Muscle of leg (tissue), 16 donors: Measurements from ENCODE around the gene LHX5. TPM values are rescaled to one million over a fixed set of nuclear protein-coding genes. Genes with fewer than 3 reads are reported as not detected.

Source experiments
- DNase-seq: peaks from one replicate; pipeline ENCODE4 v3.0.0; 2013
- H3K27ac ChIP-seq: one replicate; pipeline ENCODE4 v1.5.1; 2013; ENCODE audit warnings: mild to moderate bottlenecking, low read length, control low read depth
- H3K27me3 ChIP-seq: one replicate; pipeline ENCODE4 v1.6.1; 2013; ENCODE audit warnings: low read length; ENCODE audit not compliant: control insufficient read depth, insufficient read depth
- H3K36me3 ChIP-seq: one replicate; pipeline ENCODE4 v1.6.1; 2013; ENCODE audit warnings: low read length; ENCODE audit not compliant: control insufficient read depth, insufficient read depth
- H3K4me1 ChIP-seq: one replicate; pipeline ENCODE4 v1.6.1; 2013; ENCODE audit warnings: low read length; ENCODE audit not compliant: control insufficient read depth, insufficient read depth
- H3K4me3 ChIP-seq: one replicate; pipeline ENCODE4 v1.5.1; 2013; ENCODE audit warnings: low read length, control low read depth
- H3K9me3 ChIP-seq: replicated peaks from 2 replicates; pipeline ENCODE4 v1.6.1; 2013; ENCODE audit warnings: low read depth, low read length; ENCODE audit not compliant: control insufficient read depth
- WGBS: methylation state at CpG from one replicate; pipeline ENCODE4 v1.1.5; 2013; ENCODE audit warnings: missing lambda C conversion rate; ENCODE audit not compliant: insufficient coverage; 5-methylcytosine and 5-hydroxymethylcytosine counted together
- long read RNA-seq, 11 donors: transcript quantifications; one replicate each; lab custom pipeline, GENCODE V29; 2026
- polyA plus RNA-seq, 8 donors: library from polyadenylated mRNA; unstranded; fragments of 120-200 nt; gene quantifications; one replicate each; pipeline versions ENCODE4 v1.2.1 to v1.2.3, GENCODE V29; 2013; ENCODE audit warnings: inconsistent platforms in 1 of 8, low replicate concordance in 1 of 8; ENCODE audit not compliant: insufficient read length in 8 of 8, insufficient read depth in 1 of 8
- total RNA-seq: library from RNA; stranded (reverse); fragments of 120-200 nt; gene quantifications from one replicate; pipeline ENCODE4 v1.2.4, GENCODE V29; 2013

LHX5 gene
- total RNA-seq: not detected
- not detected for polyA plus RNA-seq
- long read RNA-seq, donor 1: 0 reads
- long read RNA-seq, donor 2: 0 reads
- long read RNA-seq, donor 3: 0 reads
- long read RNA-seq, donor 4: 0 reads
- long read RNA-seq, donor 5: 0 reads
- long read RNA-seq, donor 6: 0 reads
- long read RNA-seq, donor 7: 0 reads
- long read RNA-seq, donor 8: 0 reads
- long read RNA-seq, donor 9: 0 reads
- long read RNA-seq, donor 10: 0 reads
- long read RNA-seq, donor 11: 0 reads

GRCh38 chr12:113471619-113472171 lies at the start of gene LHX5:
LHX5 (minus strand) TSS chr12:113471871; CDS start chr12:113471498, 373 bp downstream.
- WGBS: 1% methylated on average over 33 of the region's 43 CpGs
- peaks cover 100% of the 10 kb centered on the region for H3K27me3 ChIP-seq
- DNase-seq: no peak

DNA sequence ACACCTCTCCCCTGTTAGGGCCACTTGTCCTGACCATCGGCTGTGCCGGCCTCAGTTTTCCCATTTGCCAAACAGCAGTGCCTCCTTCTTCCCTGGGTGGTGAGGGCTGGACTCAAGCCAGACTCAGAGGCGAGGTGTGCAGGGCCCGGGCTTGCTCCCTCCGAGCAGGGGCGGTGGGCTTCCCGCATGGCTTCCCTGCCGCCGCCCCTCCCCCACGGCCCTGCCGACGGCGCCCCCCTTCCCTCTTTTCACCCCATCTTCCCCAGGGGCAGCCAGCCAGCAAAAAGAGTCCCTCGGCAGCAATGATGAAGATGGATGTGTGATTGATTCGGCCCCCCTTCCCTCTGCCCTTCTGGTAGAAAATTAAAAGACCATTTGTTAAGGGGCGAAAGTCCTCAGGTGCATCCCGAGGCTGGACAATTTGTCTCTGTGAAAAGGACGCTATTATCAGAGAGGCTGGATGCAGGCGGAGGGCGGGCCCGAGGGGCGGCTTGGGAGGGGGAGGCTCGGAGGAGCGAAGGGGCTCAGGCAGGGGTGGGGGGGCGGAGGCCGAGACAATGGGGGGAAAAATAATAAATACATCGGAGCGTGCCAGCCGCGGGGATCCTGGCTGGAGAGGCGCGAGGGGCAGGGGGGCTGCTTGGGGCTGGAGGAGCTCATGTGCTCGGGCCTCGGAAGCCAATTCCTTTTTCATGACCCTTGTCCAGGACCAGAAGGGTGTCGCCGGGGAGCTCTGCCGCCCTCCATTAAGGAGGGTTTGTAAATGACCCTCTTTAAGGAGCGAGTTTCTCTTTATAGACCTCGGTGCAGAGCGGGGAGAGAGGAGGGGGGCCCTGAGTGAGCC lies 48.0 kb upstream of the LHX5 start:
- no peak overlapping the region for H3K4me3 ChIP-seq
- no peaks in the 10 kb centered on the region for H3K9me3 ChIP-seq
- no peak for DNase-seq
- WGBS: 2% methylated on average over 21 of the region's 40 CpGs
- H3K27me3 ChIP-seq: peaks cover 68% of the 10 kb centered on the region
- no peaks in the 10 kb centered on the region for H3K4me1 ChIP-seq
- H3K36me3 ChIP-seq: no peaks in the 10 kb centered on the region
- no peak overlapping the region for H3K27ac ChIP-seq

More at GRCh38 chr12:113471619-113472171, at the start of gene LHX5:
- Histone ChIP-seq H3K27ac (no peak within 1 kb of the TSS), H3K9me3 (no peaks in the 10 kb centered on the region), H3K36me3 (no peaks in the 10 kb centered on the region), H3K4me3 (no peak within 1 kb of the TSS), H3K4me1 (peaks cover 6% of the 10 kb centered on the region)

DNA sequence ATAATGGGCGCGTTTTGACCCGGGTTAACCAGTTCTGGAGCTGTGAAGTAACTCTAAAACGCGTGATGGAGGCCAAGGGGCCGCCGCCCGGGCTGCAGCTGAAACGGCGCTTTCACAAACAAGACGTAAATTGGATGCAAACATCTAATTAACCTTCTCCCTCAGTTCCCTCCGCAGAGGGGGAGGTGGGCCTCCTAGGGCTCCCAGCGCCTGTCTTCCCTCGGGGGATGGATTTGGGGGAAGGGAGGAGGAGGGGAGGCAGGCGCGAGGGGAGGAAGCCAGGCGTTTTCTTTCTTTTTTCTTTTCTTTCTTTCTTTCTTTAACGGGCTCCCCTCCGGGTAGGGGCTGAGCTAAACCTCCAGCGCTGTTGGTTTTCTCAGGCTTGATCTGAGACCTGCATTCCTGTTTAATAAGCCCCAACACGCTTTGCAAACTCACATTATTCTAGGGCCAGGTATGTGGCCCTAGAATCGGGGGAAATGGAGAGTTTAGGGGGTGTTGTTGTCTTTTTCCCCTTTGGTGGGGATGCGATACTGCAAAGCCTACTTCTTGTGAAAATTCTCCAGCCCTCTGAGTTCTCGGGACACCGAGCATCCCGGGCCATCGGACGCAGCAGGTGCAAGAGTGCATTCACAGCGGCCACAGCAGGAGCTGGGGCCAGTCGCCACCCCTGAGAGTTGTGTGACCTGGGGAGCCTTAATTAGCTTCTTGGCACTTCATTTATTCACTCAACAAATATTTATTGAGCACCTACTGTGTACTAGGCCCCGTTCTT lies 43.6 kb upstream of the LHX5 start:
- WGBS: 0% methylated on average over 4 of the region's 31 CpGs
- H3K9me3 ChIP-seq: no peaks in the 10 kb centered on the region
- no peak overlapping the region for H3K4me3 ChIP-seq
- DNase-seq: no peak
- H3K27me3 ChIP-seq: peaks cover 61% of the 10 kb centered on the region
- H3K27ac ChIP-seq: no peak overlapping the region
- H3K36me3 ChIP-seq: no peaks in the 10 kb centered on the region
- H3K4me1 ChIP-seq: no peaks in the 10 kb centered on the region

DNA sequence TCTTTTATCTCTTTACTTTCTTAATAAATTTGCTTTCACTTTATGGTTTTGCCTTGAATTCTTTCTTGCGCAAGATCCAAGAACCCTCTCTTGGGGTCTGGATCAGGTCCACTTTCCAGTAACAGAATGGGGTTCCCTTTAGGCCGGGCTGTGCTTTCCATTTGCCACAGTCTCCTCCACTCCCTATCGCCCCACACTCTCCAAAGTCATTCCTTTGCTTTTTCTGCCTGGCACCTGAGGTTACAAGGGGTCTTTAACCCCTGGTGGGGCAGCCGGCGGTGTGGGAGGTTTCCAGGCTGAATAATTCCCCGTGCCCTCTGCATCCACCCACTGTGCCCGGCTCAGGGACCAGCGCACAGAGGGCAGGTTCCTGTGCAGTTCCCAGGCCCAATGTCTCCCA lies 42.9 kb upstream of the LHX5 start:
- H3K27ac ChIP-seq: no peak overlapping the region
- DNase-seq: no peak
- WGBS: 49% methylated on average over 4 of the region's 8 CpGs
- no peak overlapping the region for H3K4me3 ChIP-seq
- no peaks in the 10 kb centered on the region for H3K36me3 ChIP-seq
- no peaks in the 10 kb centered on the region for H3K4me1 ChIP-seq
- H3K27me3 ChIP-seq: peaks cover 56% of the 10 kb centered on the region
- no peaks in the 10 kb centered on the region for H3K9me3 ChIP-seq

GRCh38 chr12:113512568-113512967 lies 40.9 kb upstream of the LHX5 start:
- Histone ChIP-seq H3K27me3 (peaks cover 38% of the 10 kb centered on the region), H3K36me3 (no peaks in the 10 kb centered on the region), H3K4me3 (no peak overlapping the region), H3K9me3 (no peaks in the 10 kb centered on the region), H3K27ac (no peak overlapping the region), H3K4me1 (no peaks in the 10 kb centered on the region)
- 0% methylated on average over 1 of the region's 3 CpGs for WGBS
- DNase-seq: no peak

GRCh38 chr12:113506867-113507266 lies 35.2 kb upstream of the LHX5 start:
- Histone ChIP-seq H3K4me1 (no peaks in the 10 kb centered on the region), H3K9me3 (no peaks in the 10 kb centered on the region), H3K27ac (no peak overlapping the region), H3K4me3 (no peak overlapping the region), H3K27me3 (peaks cover 7% of the 10 kb centered on the region), H3K36me3 (no peaks in the 10 kb centered on the region)
- no peak for DNase-seq
- WGBS: 93% methylated on average over 2 of the region's 2 CpGs

DNA sequence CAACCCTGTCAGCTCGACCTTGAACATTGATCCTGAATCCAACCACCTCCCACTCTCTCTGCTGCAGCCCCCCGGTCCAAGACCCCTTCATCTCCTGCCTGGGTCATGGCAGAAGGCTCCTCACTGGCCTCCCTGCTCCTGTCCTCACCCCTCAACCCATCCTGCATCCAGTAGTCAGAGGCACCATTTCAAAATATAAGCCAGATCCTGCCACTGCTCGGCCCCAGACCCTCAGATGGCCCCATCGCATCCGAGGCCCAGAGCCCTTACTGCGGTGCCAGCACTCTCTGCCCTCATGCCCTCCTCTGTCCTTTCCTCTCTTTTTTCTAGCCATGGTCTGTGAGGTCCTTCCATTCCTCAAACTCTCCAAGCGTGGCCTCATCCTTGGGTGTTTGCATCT lies 34.3 kb upstream of the LHX5 start:
- DNase-seq: no peak
- H3K27me3 ChIP-seq: peaks cover 5% of the 10 kb centered on the region
- 60% methylated on average over 6 of the region's 7 CpGs for WGBS
- H3K9me3 ChIP-seq: no peaks in the 10 kb centered on the region
- H3K36me3 ChIP-seq: no peaks in the 10 kb centered on the region
- no peak overlapping the region for H3K27ac ChIP-seq
- no peak overlapping the region for H3K4me3 ChIP-seq
- no peaks in the 10 kb centered on the region for H3K4me1 ChIP-seq

DNA sequence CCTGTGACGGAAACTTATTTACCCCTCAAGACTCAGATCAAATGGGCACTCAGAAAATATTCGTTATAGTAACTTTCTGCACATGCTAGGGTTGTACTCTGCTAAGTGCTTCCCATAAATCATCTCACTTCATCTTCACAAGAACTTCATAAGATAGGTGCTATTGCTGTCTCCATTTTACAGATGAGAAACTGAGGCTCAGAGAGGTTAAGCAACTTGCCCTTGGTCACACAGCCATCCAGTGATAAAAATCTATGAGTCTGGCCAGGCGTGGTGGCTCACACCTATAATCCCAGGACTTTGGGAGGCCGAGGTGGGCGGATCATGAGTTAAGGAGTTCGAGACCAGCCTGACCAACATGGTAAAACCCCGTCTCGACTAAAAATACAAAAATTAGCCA lies 33.2 kb upstream of the LHX5 start:
- H3K9me3 ChIP-seq: no peaks in the 10 kb centered on the region
- 84% methylated on average over 8 of the region's 8 CpGs for WGBS
- no peak for DNase-seq
- H3K36me3 ChIP-seq: no peaks in the 10 kb centered on the region
- peaks cover 6% of the 10 kb centered on the region for H3K27me3 ChIP-seq
- H3K4me1 ChIP-seq: no peaks in the 10 kb centered on the region
- no peak overlapping the region for H3K27ac ChIP-seq
- H3K4me3 ChIP-seq: no peak overlapping the region

GRCh38 chr12:113500782-113501311 lies 29.2 kb upstream of the LHX5 start:
- H3K9me3 ChIP-seq: no peaks in the 10 kb centered on the region
- WGBS: 18% methylated on average over 5 of the region's 9 CpGs
- no peak overlapping the region for H3K4me3 ChIP-seq
- H3K27me3 ChIP-seq: peaks cover 8% of the 10 kb centered on the region
- no peak for DNase-seq
- no peak overlapping the region for H3K27ac ChIP-seq
- no peaks in the 10 kb centered on the region for H3K36me3 ChIP-seq
- H3K4me1 ChIP-seq: no peaks in the 10 kb centered on the region
